T-cell (primary cell): Measurements from ENCODE around the gene PSMC5. TPM values are rescaled to one million over a fixed set of nuclear protein-coding genes. Genes with fewer than 3 reads are reported as not detected.
A peak's percentile ranks its signal among the peaks of the same experiment; 100 is the strongest.
"Not testable (repeated sequence)": the region's sequence is repeated elsewhere in the genome, so short reads cannot be mapped to it uniquely, and the experiment has no call there.

Experiments used
- ATAC-seq, 4 experiments: fragments of 200-7000 bp in 3 of 4; fragments of 150-1000 bp in 1 of 4; cut with Tn5 transposase; replicated peaks in 1 of 4; 1 replicate in 3 of 4; 2 replicates in 1 of 4; pipeline ENCODE4 v1.10.0; 2021; ENCODE audit warnings: moderate library complexity in 3 of 4, mild to moderate bottlenecking in 2 of 4, moderate number of reproducible peaks in 1 of 4
- CTCF ChIA-PET, 2 donors: fragments of 300-600 bp; sonication (Branson Sonifier 250); formaldehyde crosslinking; loops; one replicate each; lab custom pipeline; 2022; ENCODE audit warnings: antibody characterized with exemption in 2 of 2; lab: Charles Lee
- POLR2A ChIA-PET, 2 donors: fragments of 300-600 bp; sonication (Branson Sonifier 250); formaldehyde crosslinking; loops; one replicate each; lab custom pipeline; 2022; ENCODE audit warnings: antibody characterized with exemption in 2 of 2; lab: Charles Lee
- DNase-seq, 35 experiments: peaks; one replicate each; pipeline versions ENCODE4 v3.0.0 to v3.0.0-alpha.2; 2013 to 2023
- H3K27ac ChIP-seq: one replicate; pipeline ENCODE4 v1.5.1; 2013; ENCODE audit warnings: low read length
- H3K27me3 ChIP-seq, 2 experiments: replicated peaks in 1 of 2; 1 replicate in 1 of 2; 2 replicates in 1 of 2; pipeline versions ENCODE4 v1.6.1 to v1.7.0; 2013; ENCODE audit warnings: low read length in 1 of 2, mixed read lengths in 1 of 2; ENCODE audit not compliant: control insufficient read depth in 2 of 2, insufficient read depth in 2 of 2; ENCODE audit errors: extremely low read depth in 1 of 2
- H3K36me3 ChIP-seq, 2 donors: 1 replicate in 1 of 2; 2 replicates in 1 of 2; pipeline versions ENCODE4 v1.6.1 to v1.7.0; 2013; ENCODE audit warnings: low read length in 1 of 2; ENCODE audit not compliant: control insufficient read depth in 2 of 2, insufficient read depth in 1 of 2; ENCODE audit errors: extremely low read depth in 1 of 2
- H3K4me1 ChIP-seq, 2 experiments: 1 replicate in 1 of 2; 2 replicates in 1 of 2; pipeline versions ENCODE4 v1.6.1 to v1.7.0; 2013; ENCODE audit warnings: low read length in 2 of 2, mixed read lengths in 1 of 2; ENCODE audit not compliant: insufficient read depth in 2 of 2, control insufficient read depth in 1 of 2; ENCODE audit errors: extremely low read depth in 1 of 2
- H3K4me3 ChIP-seq, 2 donors: 1 replicate in 1 of 2; 2 replicates in 1 of 2; pipeline versions ENCODE4 v1.5.1 to v1.7.0; 2013; ENCODE audit warnings: mild to moderate bottlenecking in 2 of 2, low read length in 1 of 2, moderate library complexity in 1 of 2; ENCODE audit not compliant: control insufficient read depth in 1 of 2; ENCODE audit errors: extremely low read depth in 1 of 2
- H3K9me3 ChIP-seq: 2 replicates; pipeline ENCODE4 v1.7.0; 2013
- H3K27ac Mint-ChIP-seq, 2 donors: one replicate each; pipeline ENCODE4 v1.8.0; 2020 to 2021; ENCODE audit warnings: mild to moderate bottlenecking in 2 of 2, mixed read lengths in 2 of 2
- H3K27me3 Mint-ChIP-seq, 2 donors: one replicate each; pipeline ENCODE4 v1.8.0; 2021 to 2022; ENCODE audit warnings: mixed read lengths in 2 of 2
- H3K36me3 Mint-ChIP-seq: one replicate; pipeline ENCODE4 v1.8.0; 2021; ENCODE audit warnings: mixed read lengths
- H3K4me1 Mint-ChIP-seq, 3 donors: one replicate each; pipeline ENCODE4 v1.8.0; 2020 to 2022; ENCODE audit warnings: mixed read lengths in 3 of 3, mild to moderate bottlenecking in 1 of 3
- H3K4me3 Mint-ChIP-seq, 3 donors: one replicate each; pipeline ENCODE4 v1.8.0; 2020 to 2022; ENCODE audit warnings: mild to moderate bottlenecking in 3 of 3, mixed read lengths in 3 of 3, moderate library complexity in 3 of 3
- H3K9me3 Mint-ChIP-seq, 3 donors: one replicate each; pipeline ENCODE4 v1.8.0; 2020 to 2022; ENCODE audit warnings: mixed read lengths in 3 of 3
- WGBS: methylation state at CpG from one replicate; pipeline ENCODE4 v1.1.5; 2013; ENCODE audit warnings: missing lambda C conversion rate; ENCODE audit not compliant: insufficient coverage; 5-methylcytosine and 5-hydroxymethylcytosine counted together
- total RNA-seq, 35 experiments: library from RNA in 6 of 35; stranded (reverse) in 6 of 35; fragments of 120-200 nt in 1 of 35; gene quantifications; one replicate each; pipeline versions ENCODE4 v1.2.1 to v1.2.4 and lab custom pipeline; 2013 to 2026

Gene PSMC5
- total RNA-seq, 5 donors from 2014 or later (not counting 1 experiment from before 2014, with no cell fraction given): 83.9 to 114 (median 107) TPM

- peaks cover 18% of the 10 kb centered on the region for H3K36me3 Mint-ChIP-seq
- ChIA-PET POLR2A (no interaction called here), CTCF (no interaction called here)
- no peak overlapping the region for H3K4me3 ChIP-seq
- H3K4me1 Mint-ChIP-seq: peaks cover 17 to 26% (median 25%) of the 10 kb centered on the region in 3 donors
- H3K9me3 ChIP-seq: no peaks in the 10 kb centered on the region
- H3K27ac ChIP-seq: no peak overlapping the region
- no peak overlapping the region for H3K4me3 Mint-ChIP-seq
- H3K27me3 ChIP-seq: no peaks in the 10 kb centered on the region
- no peak overlapping the region for H3K27ac Mint-ChIP-seq
- H3K9me3 Mint-ChIP-seq: no peaks in the 10 kb centered on the region
- 99% methylated on average over 8 of the region's 13 CpGs for WGBS
- H3K27me3 Mint-ChIP-seq: no peaks in the 10 kb centered on the region
- DNase-seq (no peak), ATAC-seq (no peak)
- peaks cover 12 to 50% of the 10 kb centered on the region in 2 donors for H3K36me3 ChIP-seq
- peaks cover 0 to 3% of the 10 kb centered on the region in 2 experiments for H3K4me1 ChIP-seq
Observed at GRCh38 chr17:63786971-63787711, 40.1 kb upstream of the PSMC5 start.

GRCh38 chr17:63790057-63790456 is 37.2 kb upstream of the PSMC5 start:
- H3K4me3 Mint-ChIP-seq: no peak overlapping the region
- Histone ChIP-seq H3K36me3 (peaks cover 16 to 66% of the 10 kb centered on the region in 2 donors), H3K27ac (no peak overlapping the region), H3K4me3 (no peak overlapping the region), H3K4me1 (no peaks in the 10 kb centered on the region), H3K27me3 (no peaks in the 10 kb centered on the region), H3K9me3 (no peaks in the 10 kb centered on the region)
- CTCF ChIA-PET: no interaction called here
- H3K27ac Mint-ChIP-seq: no peak overlapping the region
- peaks cover 32% of the 10 kb centered on the region for H3K36me3 Mint-ChIP-seq
- H3K27me3 Mint-ChIP-seq: no peaks in the 10 kb centered on the region
- POLR2A ChIA-PET: interaction anchor here in 1 of 2 donors (0.6 kb wide), 1 partner anchor 10 kb away, joined by 3 read pairs; no protein-coding TSS in a partner anchor
- ATAC-seq (no peak), DNase-seq (no peak)
- WGBS: 89% methylated on average over 3 of the region's 6 CpGs
- H3K4me1 Mint-ChIP-seq: peaks cover 0 to 8% (median 6%) of the 10 kb centered on the region in 3 donors
- no peaks in the 10 kb centered on the region for H3K9me3 Mint-ChIP-seq

DNA sequence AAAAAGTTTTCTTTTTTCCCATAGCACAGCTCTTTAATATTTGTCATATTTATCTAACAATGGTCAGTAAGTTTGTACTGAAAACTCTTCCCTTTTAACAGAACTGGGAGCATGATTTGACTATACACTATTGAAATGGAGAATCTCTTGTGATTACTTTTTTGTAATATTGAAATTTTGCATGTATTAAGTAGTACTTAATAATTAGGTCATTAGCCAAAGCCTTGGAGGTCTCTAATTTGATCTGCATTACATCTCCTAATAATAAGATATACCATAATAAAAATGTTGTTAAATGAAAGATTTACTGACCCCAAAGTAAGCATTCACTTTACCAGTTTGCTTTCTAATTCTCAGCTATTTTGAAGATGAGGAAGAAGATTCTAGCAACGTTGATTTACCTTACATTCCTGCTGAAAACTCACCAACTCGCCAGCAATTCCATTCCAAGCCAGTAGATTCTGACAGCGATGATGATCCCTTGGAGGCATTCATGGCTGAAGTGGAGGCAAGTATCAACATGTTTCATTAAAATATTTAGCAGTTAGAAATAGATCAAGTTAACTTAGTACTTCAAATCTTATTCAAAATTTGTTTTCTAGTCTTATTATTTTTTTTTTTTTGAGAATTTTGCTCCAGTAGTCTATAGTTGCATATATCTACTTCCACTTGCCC is 35.0 kb upstream of the PSMC5 start:
- Mint-ChIP-seq H3K27ac (no peak overlapping the region), H3K4me1 (peaks cover 0 to 4% (median 2%) of the 10 kb centered on the region in 3 donors), H3K9me3 (no peaks in the 10 kb centered on the region), H3K36me3 (peaks cover 41% of the 10 kb centered on the region), H3K27me3 (no peaks in the 10 kb centered on the region), H3K4me3 (no peak overlapping the region)
- Histone ChIP-seq H3K36me3 (peaks cover 18 to 83% of the 10 kb centered on the region in 2 donors), H3K27me3 (no peaks in the 10 kb centered on the region), H3K4me1 (no peaks in the 10 kb centered on the region), H3K27ac (no peak overlapping the region), H3K4me3 (no peak overlapping the region), H3K9me3 (no peaks in the 10 kb centered on the region)
- DNase-seq: no peak
- no CpG with 5 or more reads among the region's 3 CpGs for WGBS
- POLR2A ChIA-PET: interaction anchor here (0.6 kb wide), 2 partner anchors 22 to 39 kb away, joined by 3 to 5 read pairs; no protein-coding TSS in a partner anchor
- CTCF ChIA-PET: no interaction called here
- ATAC-seq: no peak

DNA sequence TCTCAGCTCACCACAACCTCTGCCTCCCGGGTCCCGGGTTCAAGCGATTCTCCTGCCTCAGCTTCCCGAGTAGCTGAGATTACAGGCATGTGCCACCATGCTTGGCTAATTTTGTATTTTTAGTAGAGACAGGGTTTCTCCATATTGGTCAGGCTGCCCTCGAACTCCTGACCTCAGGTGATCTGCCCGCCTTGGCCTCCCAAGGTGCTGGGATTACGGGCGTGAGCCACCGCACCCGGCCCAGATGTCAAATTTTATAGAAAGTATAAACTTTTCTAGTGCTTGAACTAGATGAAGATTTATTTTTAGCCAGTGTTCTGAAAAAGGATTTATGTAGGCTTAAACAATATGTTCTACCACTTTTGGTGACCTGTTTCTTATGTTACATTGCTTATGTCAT is 30.9 kb upstream of the PSMC5 start:
- H3K4me3 ChIP-seq, CTCF ChIA-PET, H3K27ac Mint-ChIP-seq, H3K27me3 Mint-ChIP-seq, H3K9me3 ChIP-seq, H3K4me3 Mint-ChIP-seq, ATAC-seq, H3K27me3 ChIP-seq, POLR2A ChIA-PET, H3K4me1 ChIP-seq, DNase-seq, H3K9me3 Mint-ChIP-seq, H3K4me1 Mint-ChIP-seq, H3K27ac ChIP-seq: not testable (repeated sequence)
- peaks cover 60% of the 10 kb centered on the region for H3K36me3 Mint-ChIP-seq
- H3K36me3 ChIP-seq: peaks cover 19 to 90% of the 10 kb centered on the region in 2 donors
- 100% methylated on average over 1 of the region's 10 CpGs for WGBS

DNA sequence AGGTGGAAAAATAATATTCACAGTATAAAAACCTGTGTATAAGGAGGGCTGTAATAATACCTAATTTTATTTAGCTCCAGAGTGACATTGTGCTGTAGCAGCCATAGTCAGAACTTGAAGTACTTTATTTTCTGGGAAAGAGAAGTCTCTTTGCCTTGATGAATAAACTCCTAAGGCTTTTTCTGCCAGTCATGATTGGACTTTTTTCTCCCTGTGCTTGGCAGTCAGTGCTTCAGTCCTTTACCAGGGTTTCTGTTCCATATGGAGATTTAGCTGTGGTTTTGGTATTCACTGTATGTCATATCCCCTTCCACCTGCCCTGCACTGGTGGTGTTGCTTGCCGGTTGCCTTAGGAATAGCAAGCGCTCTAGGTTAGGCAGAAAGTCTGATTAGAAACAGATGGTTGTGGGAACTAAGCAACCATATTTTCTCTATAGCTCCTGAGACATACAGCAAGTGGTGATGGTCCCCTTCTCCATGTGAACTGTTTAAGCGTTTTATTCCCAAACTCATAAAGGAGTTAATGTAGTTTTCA is 28.6 kb upstream of the PSMC5 start:
- no peaks in the 10 kb centered on the region for H3K4me1 ChIP-seq
- POLR2A ChIA-PET: no interaction called here
- H3K27ac ChIP-seq: no peak overlapping the region
- H3K36me3 Mint-ChIP-seq: peaks cover 53% of the 10 kb centered on the region
- WGBS: no CpG with 5 or more reads among the region's 3 CpGs
- H3K4me3 Mint-ChIP-seq: no peak overlapping the region
- no peaks in the 10 kb centered on the region for H3K27me3 ChIP-seq
- CTCF ChIA-PET: no interaction called here
- DNase-seq: no peak
- no peaks in the 10 kb centered on the region for H3K4me1 Mint-ChIP-seq
- no peaks in the 10 kb centered on the region for H3K9me3 ChIP-seq
- no peak for ATAC-seq
- H3K27me3 Mint-ChIP-seq: no peaks in the 10 kb centered on the region
- no peak overlapping the region for H3K27ac Mint-ChIP-seq
- H3K36me3 ChIP-seq: peaks cover 14 to 91% of the 10 kb centered on the region in 2 donors
- no peaks in the 10 kb centered on the region for H3K9me3 Mint-ChIP-seq
- H3K4me3 ChIP-seq: no peak overlapping the region

DNA sequence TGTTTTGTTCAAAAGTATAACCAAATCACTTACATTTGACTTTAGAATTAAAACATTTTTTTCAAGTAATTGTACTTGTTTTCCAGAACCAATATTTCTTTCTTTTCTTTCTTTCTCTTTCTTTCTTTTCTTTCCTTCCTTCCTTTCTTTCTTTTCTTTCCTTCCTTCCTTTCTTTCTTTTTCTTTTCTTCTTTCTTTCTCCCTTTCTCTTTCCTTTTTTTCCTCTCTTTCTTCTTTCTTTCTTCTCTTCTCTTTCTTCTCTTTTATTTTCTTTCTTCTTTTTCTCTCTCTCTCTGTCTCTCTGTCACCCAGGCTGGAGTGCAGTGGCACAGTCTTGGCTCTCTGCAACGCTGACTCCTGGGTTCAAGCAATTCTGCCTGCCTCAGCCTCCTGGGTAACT is 26.4 kb upstream of the PSMC5 start:
- H3K27ac ChIP-seq: no peak overlapping the region
- H3K36me3 ChIP-seq: peaks cover 19 to 90% of the 10 kb centered on the region in 2 donors
- no peaks in the 10 kb centered on the region for H3K9me3 ChIP-seq
- CTCF ChIA-PET: interaction anchor here (0.6 kb wide), 2 partner anchors 168 to 372 kb away, joined by 3 to 4 read pairs; no protein-coding TSS in a partner anchor
- no peak for ATAC-seq
- peaks cover 0 to 2% (median 0%) of the 10 kb centered on the region in 3 donors for H3K4me1 Mint-ChIP-seq
- H3K36me3 Mint-ChIP-seq: peaks cover 48% of the 10 kb centered on the region
- no peaks in the 10 kb centered on the region for H3K9me3 Mint-ChIP-seq
- H3K4me3 Mint-ChIP-seq: no peak overlapping the region
- H3K27ac Mint-ChIP-seq: peak overlapping the region in 1 of 2 donors; percentile 77
- no peaks in the 10 kb centered on the region for H3K27me3 ChIP-seq
- no peak overlapping the region for H3K4me3 ChIP-seq
- H3K4me1 ChIP-seq: no peaks in the 10 kb centered on the region
- DNase-seq: no peak
- POLR2A ChIA-PET: interaction anchor here in 1 of 2 donors (0.7 kb wide), 1 partner anchor 11 kb away, joined by 3 read pairs; no protein-coding TSS in a partner anchor
- H3K27me3 Mint-ChIP-seq: no peaks in the 10 kb centered on the region
- WGBS: no CpG with 5 or more reads among the region's 1 CpG
